GM19324 (cell line): ENCODE data around the gene CD86.
"Not testable (repeated sequence)": the region's sequence is repeated elsewhere in the genome, so short reads cannot be mapped to it uniquely, and the experiment has no call there.

Experiments used
- ATAC-seq: cut with Tn5 transposase; IDR thresholded peaks from one replicate; pipeline ENCODE4 v1.9.1; 2021; ENCODE audit warnings: mild to moderate bottlenecking, moderate library complexity; ENCODE audit not compliant: unreplicated experiment, low FRiP score

Gene CD86

DNA sequence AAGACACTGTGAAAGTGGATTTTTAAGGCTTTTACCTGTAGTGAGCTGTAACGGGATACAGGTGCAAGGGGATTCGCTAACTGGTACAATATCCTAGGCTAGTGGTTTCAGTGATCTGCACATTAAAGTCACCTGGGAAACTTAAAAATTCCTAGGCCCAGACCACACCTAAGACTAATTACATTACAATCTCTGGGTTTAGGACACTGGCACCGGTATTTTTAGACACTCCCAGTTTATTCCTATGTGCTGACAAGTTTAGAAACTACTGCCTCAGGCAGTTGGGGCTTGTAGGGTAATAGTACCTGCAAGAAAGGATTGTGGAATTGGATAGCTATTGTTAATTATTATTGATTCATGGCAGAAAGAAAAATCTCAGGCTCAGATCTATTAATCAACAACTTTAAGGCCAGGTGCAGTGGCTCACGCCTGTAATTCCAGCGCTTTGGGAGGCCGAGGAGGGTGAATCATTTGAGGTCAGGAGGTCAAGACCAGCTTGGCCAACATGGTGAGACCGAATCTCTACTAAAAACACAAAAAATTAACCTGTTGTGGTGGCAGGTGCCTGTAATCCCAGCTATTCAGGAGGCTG, 77.9 kb downstream of the CD86 start:
- ATAC-seq: no peak

DNA sequence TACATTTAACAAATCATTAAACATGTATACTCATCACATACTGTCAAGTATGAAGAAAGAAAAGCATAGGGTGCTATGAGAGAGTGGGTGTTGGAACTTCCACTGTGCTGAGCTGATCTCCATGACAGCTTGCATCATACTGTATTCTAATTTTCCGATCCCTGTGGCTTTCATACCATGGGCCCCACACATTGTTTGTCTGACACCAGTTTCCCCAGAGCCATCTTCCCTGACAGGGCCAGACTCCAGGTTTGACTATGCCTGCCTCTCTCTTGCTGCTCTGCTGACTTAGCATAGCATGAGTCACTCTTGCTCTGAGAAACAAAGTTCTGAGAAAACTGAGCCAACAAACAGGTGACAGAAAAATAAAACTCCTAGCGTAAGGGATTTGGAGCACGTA, 91.3 kb downstream of the CD86 start:
- ATAC-seq: no peak

DNA sequence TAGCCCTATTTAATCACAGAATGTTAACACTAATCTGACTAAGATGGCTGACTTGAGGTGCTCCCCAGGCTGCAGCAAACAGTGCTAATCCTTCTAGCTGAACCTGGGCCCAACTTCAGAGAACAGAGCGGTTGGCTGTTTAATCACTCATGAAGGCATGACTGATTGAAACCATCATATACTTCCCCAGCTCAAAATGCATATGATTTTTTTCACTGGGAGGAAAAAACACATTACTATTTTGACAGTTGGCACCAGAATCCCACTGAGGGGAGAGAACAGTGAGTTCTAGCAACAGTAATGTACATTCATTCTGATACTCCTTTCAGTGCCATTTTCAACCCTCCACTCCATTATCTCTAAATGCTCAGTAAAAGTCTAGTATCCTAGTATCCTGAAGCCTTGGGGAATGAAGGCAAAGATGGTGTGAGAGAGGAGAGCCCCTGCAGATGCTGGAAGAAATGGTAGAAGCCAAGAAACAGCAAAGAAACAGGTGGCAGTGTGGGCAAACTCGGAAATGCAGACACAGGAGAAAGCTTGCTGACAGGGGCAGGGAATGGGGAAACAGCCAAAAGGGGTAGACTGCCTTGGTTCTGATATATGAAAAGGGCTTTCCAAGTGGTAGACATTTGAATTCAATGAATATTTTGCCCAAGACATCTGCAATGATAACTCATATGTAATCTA, 93.9 kb downstream of the CD86 start:
- no peak for ATAC-seq

DNA sequence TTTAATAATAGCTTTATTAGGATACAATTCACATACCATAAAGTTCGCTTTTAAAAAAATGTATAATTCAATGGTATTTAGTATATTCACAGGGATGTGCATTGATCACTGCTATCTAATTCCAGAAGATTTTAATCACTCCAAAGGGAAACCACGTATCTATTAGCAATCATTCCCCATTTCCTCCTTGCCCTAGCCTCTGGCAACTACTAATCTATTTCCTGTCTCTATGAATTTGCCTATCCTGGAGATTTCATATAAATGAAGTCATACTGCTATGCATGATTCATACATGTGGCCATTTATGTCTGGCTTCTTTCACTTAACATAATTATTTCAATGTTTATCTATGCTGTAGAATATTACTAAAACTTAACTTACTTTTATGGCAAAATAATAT, 96.3 kb downstream of the CD86 start:
- no peak for ATAC-seq

DNA sequence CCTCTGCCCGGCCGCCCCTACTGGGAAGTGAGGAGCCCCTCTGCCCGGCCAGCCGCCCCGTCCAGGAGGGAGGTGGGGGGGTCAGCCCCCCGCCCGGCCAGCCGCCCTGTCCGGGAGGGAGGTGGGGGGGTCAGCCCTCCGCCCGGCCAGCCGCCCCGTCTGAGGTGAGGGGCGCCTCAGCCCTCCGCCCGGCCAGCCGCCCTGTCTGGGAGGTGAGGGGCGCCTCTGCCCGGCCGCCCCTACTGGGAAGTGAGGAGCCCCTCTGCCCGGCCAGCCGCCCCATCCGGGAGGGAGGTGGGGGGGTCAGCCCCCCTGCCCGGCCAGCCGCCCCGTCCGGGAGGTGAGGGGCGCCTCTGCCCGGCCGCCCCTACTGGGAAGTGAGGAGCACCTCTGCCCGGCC, 109.8 kb downstream of the CD86 start:
- not testable (repeated sequence) for ATAC-seq

DNA sequence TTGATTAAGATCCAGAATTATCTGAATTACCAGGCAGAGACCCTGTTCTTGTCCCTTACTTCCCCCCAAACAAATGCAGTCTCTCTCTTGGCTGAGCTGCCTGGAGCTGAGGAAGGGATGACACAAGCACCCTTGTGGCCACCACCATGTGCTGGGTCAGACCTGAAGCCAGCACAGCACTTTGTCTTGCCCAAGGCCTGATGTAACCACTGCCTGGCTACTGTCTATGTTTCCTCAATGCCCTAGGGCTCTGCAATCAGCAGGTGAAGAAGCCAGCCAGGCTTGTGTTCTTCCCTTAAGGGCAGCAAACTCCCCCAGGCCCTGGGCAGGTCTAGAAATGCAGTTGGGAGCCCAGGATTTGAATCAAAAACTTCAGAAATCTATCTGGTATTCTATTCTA, 112.5 kb downstream of the CD86 start:
- no peak for ATAC-seq

DNA sequence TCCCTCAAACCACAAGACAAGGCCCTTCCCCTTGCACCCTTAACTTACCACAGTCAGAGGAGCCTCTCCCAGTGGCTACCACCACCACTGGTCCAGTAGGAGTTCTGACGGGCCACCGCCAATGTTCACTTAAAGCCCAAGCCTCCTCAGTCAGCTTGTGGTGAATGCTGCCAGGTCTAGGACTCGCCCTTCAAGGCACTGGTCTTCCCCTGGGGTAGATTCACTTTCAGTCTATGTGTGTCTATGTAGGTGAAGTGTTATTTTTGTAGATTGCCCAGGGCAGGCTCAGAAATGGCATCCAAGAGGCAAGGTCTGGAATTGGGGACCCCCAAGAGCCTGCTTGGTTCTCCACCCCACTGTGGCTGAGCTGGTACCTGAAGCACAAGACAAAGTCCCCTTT, 112.9 kb downstream of the CD86 start:
- ATAC-seq: no peak

DNA sequence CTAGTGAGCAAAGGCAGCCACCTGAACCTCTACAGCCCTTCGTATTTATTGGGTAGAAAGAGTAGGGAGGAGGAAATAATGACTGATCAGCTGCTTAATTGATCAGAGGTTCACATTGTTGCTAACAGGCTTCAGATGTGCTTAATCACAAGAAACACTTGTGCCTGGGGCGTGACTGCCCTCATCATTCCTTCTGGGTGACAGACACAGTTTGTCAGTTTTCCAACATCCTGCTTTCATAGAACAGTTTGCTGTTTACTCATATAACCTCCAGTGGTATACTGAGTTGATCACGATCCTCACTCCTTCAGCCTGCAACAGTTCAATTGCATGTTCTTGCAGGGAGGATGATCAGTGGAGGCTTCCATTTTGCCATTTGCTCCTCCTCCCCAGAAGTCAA, 114.7 kb downstream of the CD86 start:
- no peak for ATAC-seq
